Measurements from ENCODE around the gene BRINP2. TPM values are rescaled to one million over a fixed set of nuclear protein-coding genes. Genes with fewer than 3 reads are reported as not detected.

The BRINP2 gene
- total RNA-seq, 2 donors from 2014 or later: not detected

DNA sequence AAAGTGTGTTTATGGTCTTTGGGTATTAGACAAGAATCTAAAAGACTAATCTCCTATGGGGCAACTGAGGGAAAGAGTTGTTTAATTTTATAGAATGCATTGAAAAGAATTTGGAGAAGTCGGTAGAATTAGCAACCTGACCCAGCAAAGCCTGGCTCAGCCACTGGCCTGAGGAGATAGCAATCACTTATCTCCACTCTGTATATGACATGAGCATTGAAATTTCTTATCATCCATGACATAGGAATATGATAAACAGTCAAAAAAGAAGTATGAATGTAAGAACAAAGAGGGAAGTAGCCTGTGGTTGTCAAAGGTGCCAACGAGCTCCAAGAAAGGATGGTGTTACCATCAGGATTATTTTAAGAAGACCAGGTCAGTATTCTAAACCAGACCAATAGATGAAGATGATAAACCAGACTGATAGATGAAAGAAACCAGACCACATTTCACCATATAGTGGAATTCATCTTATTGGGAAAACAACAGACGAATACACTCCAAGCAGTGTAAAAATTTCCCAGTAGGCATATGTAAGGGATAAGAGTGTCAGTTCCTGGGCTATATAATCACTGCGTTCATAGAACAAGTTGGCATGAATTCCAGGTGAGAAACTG, 42.0 kb upstream of the BRINP2 start:
- ATAC-seq (ENCODE audit: insufficient number of reproducible peaks, low FRiP score, low read depth) (no peak), DNase-seq (ENCODE audit: low spot score) (no peak)
- Histone ChIP-seq H3K4me1 (ENCODE audit: control insufficient read depth in 1 of 2, low read depth in 2 of 2) (no peaks in the 10 kb centered on the region), H3K27me3 (replicated peaks; ENCODE audit: insufficient read depth) (no peaks in the 10 kb centered on the region), H3K36me3 (no peaks in the 10 kb centered on the region), H3K27ac (no peak overlapping the region), H3K9me3 (no peaks in the 10 kb centered on the region), H3K4me3 (no peak overlapping the region)
- TF ChIP-seq, protein P1, sequence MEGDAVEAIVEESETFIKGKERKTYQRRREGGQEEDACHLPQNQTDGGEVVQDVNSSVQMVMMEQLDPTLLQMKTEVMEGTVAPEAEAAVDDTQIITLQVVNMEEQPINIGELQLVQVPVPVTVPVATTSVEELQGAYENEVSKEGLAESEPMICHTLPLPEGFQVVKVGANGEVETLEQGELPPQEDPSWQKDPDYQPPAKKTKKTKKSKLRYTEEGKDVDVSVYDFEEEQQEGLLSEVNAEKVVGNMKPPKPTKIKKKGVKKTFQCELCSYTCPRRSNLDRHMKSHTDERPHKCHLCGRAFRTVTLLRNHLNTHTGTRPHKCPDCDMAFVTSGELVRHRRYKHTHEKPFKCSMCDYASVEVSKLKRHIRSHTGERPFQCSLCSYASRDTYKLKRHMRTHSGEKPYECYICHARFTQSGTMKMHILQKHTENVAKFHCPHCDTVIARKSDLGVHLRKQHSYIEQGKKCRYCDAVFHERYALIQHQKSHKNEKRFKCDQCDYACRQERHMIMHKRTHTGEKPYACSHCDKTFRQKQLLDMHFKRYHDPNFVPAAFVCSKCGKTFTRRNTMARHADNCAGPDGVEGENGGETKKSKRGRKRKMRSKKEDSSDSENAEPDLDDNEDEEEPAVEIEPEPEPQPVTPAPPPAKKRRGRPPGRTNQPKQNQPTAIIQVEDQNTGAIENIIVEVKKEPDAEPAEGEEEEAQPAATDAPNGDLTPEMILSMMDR (IDR thresholded peaks at IDR 0.05): no peak

DNA sequence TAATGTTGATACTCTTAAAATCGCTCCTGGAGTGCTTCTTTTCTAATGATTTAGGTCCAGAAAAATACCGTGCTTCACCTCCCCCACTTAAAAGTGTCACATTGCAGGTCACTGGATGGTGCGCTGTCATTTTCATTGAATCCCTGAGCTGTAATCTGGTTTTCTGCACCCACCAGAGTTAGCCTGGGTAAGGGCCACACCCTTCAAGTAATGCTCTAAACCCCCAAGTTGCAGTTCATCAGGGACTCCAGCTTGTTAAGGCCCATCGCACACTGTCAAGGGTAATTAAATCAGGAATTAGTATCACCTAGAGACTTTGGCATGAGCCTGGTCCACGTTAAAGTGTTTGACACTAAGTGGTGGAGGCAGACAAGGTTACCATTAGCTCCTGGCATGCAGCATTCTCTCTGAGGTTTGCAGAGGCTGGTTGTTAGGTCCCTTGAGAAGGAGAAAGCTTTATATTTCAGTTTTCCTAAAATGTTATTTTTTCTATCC, 40.3 kb upstream of the BRINP2 start:
- ATAC-seq (ENCODE audit: insufficient number of reproducible peaks, low FRiP score, low read depth) (no peak), DNase-seq (ENCODE audit: low spot score) (no peak)
- Histone ChIP-seq H3K4me3 (no peak overlapping the region), H3K9me3 (no peaks in the 10 kb centered on the region), H3K4me1 (ENCODE audit: control insufficient read depth in 1 of 2, low read depth in 2 of 2) (no peaks in the 10 kb centered on the region), H3K36me3 (no peaks in the 10 kb centered on the region), H3K27ac (no peak overlapping the region), H3K27me3 (replicated peaks; ENCODE audit: insufficient read depth) (no peaks in the 10 kb centered on the region)
- TF ChIP-seq, protein P1 (IDR thresholded peaks at IDR 0.05): no peak

DNA sequence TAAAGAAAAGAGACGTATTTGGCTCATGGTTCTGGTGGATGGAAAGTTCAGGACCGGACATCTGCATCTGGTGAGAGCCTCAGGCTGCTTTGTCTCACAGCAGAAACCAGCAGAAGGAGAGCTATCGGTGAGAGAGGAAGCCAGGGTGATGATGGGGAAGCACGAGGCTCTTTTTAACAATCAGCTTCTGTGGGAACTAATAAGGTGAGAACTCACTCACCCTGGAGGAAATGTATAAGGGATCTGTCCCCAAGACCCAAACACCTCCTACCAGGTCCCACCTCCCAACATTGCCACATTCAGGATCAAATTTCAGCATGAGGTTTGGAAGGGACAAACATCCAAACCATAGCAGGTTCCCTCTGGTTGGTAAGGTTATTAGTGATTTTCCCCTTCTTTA, 39.0 kb upstream of the BRINP2 start:
- Histone ChIP-seq H3K27ac (no peak overlapping the region), H3K4me1 (ENCODE audit: control insufficient read depth in 1 of 2, low read depth in 2 of 2) (no peaks in the 10 kb centered on the region), H3K9me3 (no peaks in the 10 kb centered on the region), H3K36me3 (no peaks in the 10 kb centered on the region), H3K4me3 (no peak overlapping the region), H3K27me3 (replicated peaks; ENCODE audit: insufficient read depth) (no peaks in the 10 kb centered on the region)
- TF ChIP-seq, protein P1 (IDR thresholded peaks at IDR 0.05): no peak
- ATAC-seq (ENCODE audit: insufficient number of reproducible peaks, low FRiP score, low read depth) (no peak), DNase-seq (ENCODE audit: low spot score) (no peak)

DNA sequence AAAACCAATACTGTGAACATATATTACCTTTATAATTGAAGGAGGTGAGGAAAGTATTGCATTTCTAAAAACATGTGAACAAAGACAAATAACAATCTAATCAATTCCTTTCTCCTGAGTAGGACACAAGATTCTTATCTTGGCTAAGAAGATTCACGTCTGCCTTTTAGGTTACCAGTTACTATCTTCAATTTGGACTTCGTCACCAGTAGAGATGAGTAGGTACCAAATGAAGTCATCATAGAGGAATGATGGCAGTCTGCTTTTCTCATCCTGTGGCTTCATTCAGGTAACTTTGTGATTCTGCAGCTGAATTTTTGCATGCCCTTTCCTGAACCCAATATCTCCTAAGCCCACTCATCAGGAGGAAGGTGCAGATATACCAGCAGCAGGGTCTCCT, 38.6 kb upstream of the BRINP2 start:
- ATAC-seq (ENCODE audit: insufficient number of reproducible peaks, low FRiP score, low read depth) (no peak), DNase-seq (ENCODE audit: low spot score) (no peak)
- TF ChIP-seq, protein P1 (IDR thresholded peaks at IDR 0.05): no peak
- H3K9me3 ChIP-seq: no peaks in the 10 kb centered on the region
- no peaks in the 10 kb centered on the region for H3K36me3 ChIP-seq
- H3K4me1 ChIP-seq (ENCODE audit: control insufficient read depth in 1 of 2, low read depth in 2 of 2): no peaks in the 10 kb centered on the region
- H3K4me3 ChIP-seq: no peak overlapping the region
- no peaks in the 10 kb centered on the region for H3K27me3 ChIP-seq (replicated peaks; ENCODE audit: insufficient read depth)
- no peak overlapping the region for H3K27ac ChIP-seq

DNA sequence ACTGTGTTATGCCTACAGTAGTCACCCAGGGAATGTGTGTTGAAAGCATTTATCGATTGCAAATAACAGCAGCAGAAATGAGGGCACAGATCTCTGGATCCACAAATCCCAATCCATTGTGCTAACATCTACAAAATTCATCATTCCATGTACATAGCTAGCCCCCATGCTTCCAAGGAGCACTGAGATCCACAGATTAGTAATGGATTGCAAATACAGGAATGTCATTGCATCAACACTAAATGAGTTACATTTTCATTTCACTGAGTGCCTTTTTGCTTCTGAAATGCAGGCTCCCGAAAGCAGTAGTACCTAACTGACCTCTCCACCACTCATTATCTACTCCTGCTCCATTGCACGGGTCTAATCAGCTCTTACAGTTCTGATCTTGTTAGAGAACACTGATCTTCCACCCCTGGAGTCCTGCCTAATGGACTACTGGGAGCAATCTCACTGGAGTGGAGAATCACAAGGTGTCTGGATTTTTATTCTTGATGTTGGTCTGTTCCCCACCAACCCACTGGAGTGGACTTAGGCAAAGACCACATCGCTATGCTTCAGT, 36.7 kb upstream of the BRINP2 start:
- DNase-seq (ENCODE audit: low spot score): no peak
- Histone ChIP-seq H3K36me3 (no peaks in the 10 kb centered on the region), H3K4me1 (ENCODE audit: control insufficient read depth in 1 of 2, low read depth in 2 of 2) (no peaks in the 10 kb centered on the region), H3K27me3 (replicated peaks; ENCODE audit: insufficient read depth) (no peaks in the 10 kb centered on the region), H3K4me3 (no peak overlapping the region), H3K9me3 (no peaks in the 10 kb centered on the region), H3K27ac (no peak overlapping the region)
- no peak for ATAC-seq (ENCODE audit: insufficient number of reproducible peaks, low FRiP score, low read depth)
- TF ChIP-seq, protein P1 (IDR thresholded peaks at IDR 0.05): no peak

Data from thoracic aorta (tissue), 2 donors.